Gastrocnemius medialis (tissue), 4 donors: ENCODE results near the gene PAPOLG.

Source experiments
- CTCF ChIP-seq, 5 experiments: fragments of 450-650 bp in 3 of 5; fragments of 200-600 bp in 2 of 5; sonication (generic) in 2 of 5; IDR thresholded peaks in 4 of 5; conservative IDR thresholded peaks in 1 of 5; 1 replicate in 4 of 5; 2 replicates in 1 of 5; pipeline ENCODE4 v1.5.1; 2016 to 2019; ENCODE audit warnings: antibody characterized with exemption in 5 of 5, mild to moderate bottlenecking in 3 of 5, moderate library complexity in 3 of 5
- POLR2A ChIP-seq, 2 donors: fragments of 450-650 bp; IDR thresholded peaks; one replicate each; pipeline ENCODE4 v1.6.1; 2017; ENCODE audit warnings: antibody characterized with exemption in 2 of 2, mild to moderate bottlenecking in 2 of 2, moderate library complexity in 2 of 2

- TF ChIP-seq CTCF (IDR thresholded peaks at IDR 0.05 in 4 of 5, conservative IDR thresholded peaks at IDR 0.05 in 1 of 5): no peak
- no peak for TF ChIP-seq POLR2A (IDR thresholded peaks at IDR 0.05)
Measured at GRCh38 chr2:60806988-60807681, 51.1 kb downstream of the PAPOLG start.
